Measurements from ENCODE around the gene DBH. TPM values are rescaled to one million over a fixed set of nuclear protein-coding genes. Genes with fewer than 3 reads are reported as not detected.

The DBH gene
- polyA plus RNA-seq, 1 experiment: not detected

DNA sequence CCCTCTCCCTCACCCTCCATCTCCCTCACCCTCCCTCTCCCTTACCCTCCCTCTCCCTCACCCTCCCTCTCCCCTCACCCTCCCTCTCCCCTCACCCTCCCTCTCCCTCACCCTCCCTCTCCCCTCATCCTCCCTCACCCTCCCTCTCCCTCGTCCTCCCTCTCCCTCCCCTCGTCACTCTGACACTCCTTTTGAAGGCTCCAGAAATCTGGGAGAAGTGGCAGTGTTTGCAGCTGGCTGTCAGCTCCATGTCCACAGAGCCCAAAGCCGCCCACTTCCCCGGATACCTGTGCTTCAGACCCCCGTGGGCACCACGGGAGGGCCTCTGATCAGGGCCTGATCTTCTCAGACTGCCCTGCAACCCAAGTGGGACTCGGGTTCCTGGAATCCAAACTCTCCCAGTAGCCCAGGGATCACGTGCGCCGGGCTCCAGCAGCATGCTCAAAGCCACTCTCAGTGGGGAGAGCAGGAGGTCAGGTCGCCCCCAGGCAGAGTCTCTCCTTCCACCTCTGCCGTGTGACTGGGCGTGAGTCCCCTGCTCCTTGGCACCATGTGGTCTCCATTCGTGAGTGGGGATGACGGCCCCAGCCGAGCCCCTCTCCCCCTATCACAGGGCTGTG is 33.1 kb downstream of the DBH start:
- no peak for TF ChIP-seq CTCF (IDR thresholded peaks at IDR 0.05; ENCODE audit: insufficient read depth, low read depth, low read length)
- Histone ChIP-seq H3K36me3 (ENCODE audit: control insufficient read depth, insufficient read depth, low read length) (no peaks in the 10 kb centered on the region), H3K4me3 (ENCODE audit: low read depth, low read length) (no peak overlapping the region), H3K27me3 (ENCODE audit: control insufficient read depth, insufficient read depth, low read length) (no peaks in the 10 kb centered on the region; the same call in 1 of the 2 replicates)
- POLR2A ChIA-PET: no interaction called here
- no peak for DNase-seq (ENCODE audit: low read depth)
- CTCF ChIA-PET: no interaction called here

GRCh38 chr9:133670466-133670865 is 34.3 kb downstream of the DBH start:
- Histone ChIP-seq H3K27me3 (ENCODE audit: control insufficient read depth, insufficient read depth, low read length) (no peaks in the 10 kb centered on the region; the same call in 1 of the 2 replicates), H3K4me3 (ENCODE audit: low read depth, low read length) (no peak overlapping the region), H3K36me3 (ENCODE audit: control insufficient read depth, insufficient read depth, low read length) (no peaks in the 10 kb centered on the region)
- TF ChIP-seq CTCF (IDR thresholded peaks at IDR 0.05; ENCODE audit: insufficient read depth, low read depth, low read length): no peak
- CTCF ChIA-PET: no interaction called here
- POLR2A ChIA-PET: no interaction called here
- DNase-seq (ENCODE audit: low read depth): no peak

GRCh38 chr9:133671371-133671770 is 35.2 kb downstream of the DBH start:
- POLR2A ChIA-PET: no interaction called here

GRCh38 chr9:133672503-133673257 is 36.5 kb downstream of the DBH start:
- POLR2A ChIA-PET: no interaction called here
- CTCF ChIA-PET: interaction anchor here (0.9 to 1.7 kb wide), 3 partner anchors 11 to 70 kb away, joined by 3 to 6 read pairs (median 3); no protein-coding TSS in a partner anchor

More at GRCh38 chr9:133671371-133671770, 35.2 kb downstream of the DBH start:
- no peak for TF ChIP-seq CTCF (IDR thresholded peaks at IDR 0.05; ENCODE audit: insufficient read depth, low read depth, low read length)
- DNase-seq (ENCODE audit: low read depth): no peak
- peaks cover 2% of the 10 kb centered on the region; the same call in 1 of the 2 replicates for H3K27me3 ChIP-seq (ENCODE audit: control insufficient read depth, insufficient read depth, low read length)
- no peak overlapping the region for H3K4me3 ChIP-seq (ENCODE audit: low read depth, low read length)
- H3K36me3 ChIP-seq (ENCODE audit: control insufficient read depth, insufficient read depth, low read length): no peaks in the 10 kb centered on the region
- CTCF ChIA-PET: interaction anchor here (0.6 to 0.9 kb wide), 2 partner anchors 72 to 1421 kb away, joined by 3 read pairs; no protein-coding TSS in a partner anchor

More at GRCh38 chr9:133672503-133673257, 36.5 kb downstream of the DBH start:
- no peak overlapping the region for H3K4me3 ChIP-seq (ENCODE audit: low read depth, low read length)
- 0 out of 2 replicates have a peak, but pooled peaks cover 2% of the 10 kb centered on the region for H3K27me3 ChIP-seq (ENCODE audit: control insufficient read depth, insufficient read depth, low read length)
- TF ChIP-seq CTCF (IDR thresholded peaks at IDR 0.05; ENCODE audit: insufficient read depth, low read depth, low read length): no peak
- no peak for DNase-seq (ENCODE audit: low read depth)
- H3K36me3 ChIP-seq (ENCODE audit: control insufficient read depth, insufficient read depth, low read length): no peaks in the 10 kb centered on the region
